ENCODE measurements around the gene ZNF407. TPM values are rescaled to one million over a fixed set of nuclear protein-coding genes. Genes with fewer than 3 reads are reported as not detected.
"Not testable (repeated sequence)": the region's sequence is repeated elsewhere in the genome, so short reads cannot be mapped to it uniquely, and the experiment has no call there.

The ZNF407 gene, protein sequence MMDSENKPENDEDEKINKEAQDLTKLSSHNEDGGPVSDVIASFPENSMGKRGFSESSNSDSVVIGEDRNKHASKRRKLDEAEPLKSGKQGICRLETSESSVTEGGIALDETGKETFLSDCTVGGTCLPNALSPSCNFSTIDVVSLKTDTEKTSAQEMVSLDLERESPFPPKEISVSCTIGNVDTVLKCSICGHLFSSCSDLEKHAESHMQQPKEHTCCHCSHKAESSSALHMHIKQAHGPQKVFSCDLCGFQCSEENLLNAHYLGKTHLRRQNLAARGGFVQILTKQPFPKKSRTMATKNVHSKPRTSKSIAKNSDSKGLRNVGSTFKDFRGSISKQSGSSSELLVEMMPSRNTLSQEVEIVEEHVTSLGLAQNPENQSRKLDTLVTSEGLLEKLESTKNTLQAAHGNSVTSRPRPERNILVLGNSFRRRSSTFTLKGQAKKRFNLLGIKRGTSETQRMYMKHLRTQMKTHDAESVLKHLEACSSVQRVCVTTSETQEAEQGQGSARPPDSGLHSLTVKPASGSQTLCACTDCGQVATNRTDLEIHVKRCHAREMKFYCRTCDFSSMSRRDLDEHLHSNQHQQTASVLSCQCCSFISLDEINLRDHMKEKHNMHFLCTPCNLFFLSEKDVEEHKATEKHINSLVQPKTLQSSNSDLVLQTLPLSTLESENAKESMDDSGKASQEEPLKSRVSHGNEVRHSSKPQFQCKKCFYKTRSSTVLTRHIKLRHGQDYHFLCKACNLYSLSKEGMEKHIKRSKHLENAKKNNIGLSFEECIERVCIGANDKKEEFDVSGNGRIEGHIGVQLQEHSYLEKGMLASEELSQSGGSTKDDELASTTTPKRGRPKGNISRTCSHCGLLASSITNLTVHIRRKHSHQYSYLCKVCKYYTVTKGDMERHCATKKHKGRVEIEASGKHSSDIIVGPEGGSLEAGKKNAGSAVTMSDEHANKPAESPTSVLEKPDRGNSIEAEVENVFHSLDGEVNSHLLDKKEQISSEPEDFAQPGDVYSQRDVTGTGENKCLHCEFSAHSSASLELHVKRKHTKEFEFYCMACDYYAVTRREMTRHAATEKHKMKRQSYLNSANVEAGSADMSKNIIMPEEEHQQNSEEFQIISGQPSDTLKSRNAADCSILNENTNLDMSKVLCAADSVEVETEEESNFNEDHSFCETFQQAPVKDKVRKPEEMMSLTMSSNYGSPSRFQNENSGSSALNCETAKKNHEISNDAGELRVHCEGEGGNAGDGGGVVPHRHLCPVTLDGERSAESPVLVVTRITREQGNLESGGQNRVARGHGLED (N-terminal part only)
- 7.0 and 7.2 TPM in 2 replicates for total RNA-seq
- 2.6 TPM for polyA plus RNA-seq (2012)

DNA sequence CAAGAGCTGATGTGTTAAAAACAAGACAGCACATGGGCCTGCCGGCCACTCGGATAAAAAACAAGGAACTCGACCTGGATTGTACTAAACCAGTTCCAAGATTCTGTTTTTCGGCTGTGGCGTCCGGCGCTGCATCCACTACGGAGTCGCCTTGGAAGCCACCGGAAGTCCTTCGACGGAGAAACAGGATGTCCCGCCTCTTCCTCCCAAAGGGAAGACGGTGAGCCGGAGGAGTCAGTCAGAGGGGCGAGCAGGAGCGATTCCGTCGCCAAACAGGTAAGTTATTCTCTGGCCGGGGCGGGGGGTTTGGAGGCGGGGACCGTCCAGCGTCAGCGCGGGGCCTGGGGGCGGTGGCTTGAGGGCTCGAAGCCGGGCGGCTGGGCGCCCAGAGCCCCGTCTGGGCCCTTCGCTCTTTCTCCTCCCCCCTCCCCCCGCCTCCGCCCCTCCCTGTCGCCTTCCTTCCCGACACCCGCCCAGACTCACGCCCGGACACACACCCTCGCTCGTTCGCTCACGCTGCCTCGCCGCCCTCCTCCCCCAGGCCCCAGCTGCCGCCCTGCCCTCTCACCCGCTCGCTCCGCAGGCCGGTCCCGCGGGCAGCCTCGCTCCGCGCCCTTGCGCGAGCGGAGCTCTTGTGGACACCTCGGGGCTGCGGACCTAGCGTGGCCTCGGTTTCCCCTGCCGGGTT, at the start of gene ZNF407:
Gene ZNF407, plus strand, starts transcription at position 209 of the 688 bp plus-strand sequence. CDS start 33,150 bp downstream, outside the sequence.
- peak; percentile 96 for DNase-seq (ENCODE audit: low read depth)

DNA sequence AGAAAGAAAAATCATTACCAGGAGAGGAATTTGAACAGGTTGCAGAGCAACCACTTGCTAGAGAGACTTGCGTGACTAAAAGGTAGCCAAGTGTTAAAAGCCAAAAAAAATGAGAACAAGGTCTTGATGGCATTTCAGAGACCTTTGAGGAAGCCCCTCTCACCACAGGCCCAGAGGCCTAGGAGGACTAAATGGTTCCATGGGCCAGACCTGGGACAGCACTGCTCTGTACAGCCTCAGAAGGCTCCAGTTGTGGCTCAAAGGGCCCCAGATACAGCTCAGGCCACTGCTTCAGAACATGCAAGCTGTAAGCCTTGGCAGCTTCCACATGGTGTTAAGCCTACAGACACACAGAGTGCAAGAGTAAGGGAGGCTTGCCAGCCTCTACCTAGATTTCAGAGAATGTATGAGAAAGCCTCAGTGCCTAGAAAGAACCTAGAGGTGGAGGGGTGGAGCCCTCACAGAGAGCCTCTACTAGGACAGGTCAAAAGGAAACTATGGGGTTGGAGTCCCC, 48.0 kb upstream of the ZNF407 start:
- no peak for DNase-seq (ENCODE audit: low read depth)

DNA sequence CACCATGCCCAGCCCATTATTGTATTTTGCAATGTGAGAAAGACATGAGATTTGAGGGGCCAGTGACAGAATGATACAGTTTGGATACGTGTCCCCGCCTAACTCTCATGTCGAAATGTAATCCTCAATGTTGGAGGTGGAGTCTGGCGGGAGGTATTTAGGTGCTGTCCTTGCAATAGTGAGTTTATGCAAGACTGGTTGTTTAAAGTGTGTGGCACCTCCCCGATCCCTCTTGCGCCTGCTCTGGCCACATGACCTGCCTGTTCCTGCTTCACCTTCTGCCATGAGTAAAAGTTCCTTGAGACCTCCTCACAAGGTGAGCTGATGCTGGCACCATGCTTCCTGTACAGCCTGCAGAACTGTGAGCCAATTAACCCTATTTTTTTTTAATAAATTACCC, 46.8 kb upstream of the ZNF407 start:
- DNase-seq (ENCODE audit: low read depth) = no peak

DNA sequence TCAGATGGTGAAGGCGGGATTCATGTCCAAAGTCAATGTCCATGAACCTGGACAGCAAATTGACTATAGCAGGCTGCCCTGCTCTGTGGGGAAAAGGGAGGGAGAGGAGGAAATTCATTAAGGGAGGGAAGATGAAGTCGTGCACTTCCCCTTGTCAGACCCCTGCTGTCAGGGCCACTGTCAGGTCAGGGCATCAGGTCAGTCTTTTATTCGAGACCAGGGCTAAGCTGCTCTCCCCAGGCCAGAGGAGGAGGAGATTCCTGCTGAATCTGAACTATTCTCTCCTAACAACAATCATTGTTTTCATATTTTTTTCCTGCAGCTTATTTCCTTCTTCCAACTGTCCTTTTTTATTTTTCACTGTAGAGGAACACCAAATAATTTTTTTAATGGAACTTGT, 46.2 kb upstream of the ZNF407 start:
- DNase-seq (ENCODE audit: low read depth) = no peak

DNA sequence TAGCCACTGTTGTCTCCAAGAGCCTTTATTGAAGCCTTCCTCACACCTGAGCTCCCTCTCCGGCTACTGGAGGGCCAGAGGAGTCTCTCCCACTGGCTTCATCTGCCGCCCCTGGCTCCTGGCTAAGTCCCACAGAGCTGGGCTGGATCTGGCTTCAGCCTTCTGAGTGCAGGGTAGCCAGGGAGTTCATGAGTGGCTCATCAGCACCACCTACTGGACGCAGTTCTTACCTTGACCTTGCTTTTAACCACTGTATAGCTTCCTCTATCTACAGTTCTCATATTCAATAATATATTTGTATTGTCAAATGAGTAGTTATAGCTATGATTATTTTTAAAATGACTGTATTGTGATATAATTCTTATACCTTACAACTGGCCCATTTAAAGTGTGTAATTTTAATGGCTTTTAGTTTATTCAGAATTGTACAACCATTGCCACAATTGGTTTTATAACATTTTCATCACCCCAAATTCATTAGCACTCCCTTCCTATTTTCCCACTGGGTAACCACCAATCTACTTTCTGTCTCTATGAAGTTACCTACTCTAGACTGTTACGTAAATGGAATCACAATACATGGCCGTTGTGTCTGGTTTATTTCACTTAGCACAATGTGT, 45.6 kb upstream of the ZNF407 start:
- DNase-seq (ENCODE audit: low read depth) = peak; percentile 85

DNA sequence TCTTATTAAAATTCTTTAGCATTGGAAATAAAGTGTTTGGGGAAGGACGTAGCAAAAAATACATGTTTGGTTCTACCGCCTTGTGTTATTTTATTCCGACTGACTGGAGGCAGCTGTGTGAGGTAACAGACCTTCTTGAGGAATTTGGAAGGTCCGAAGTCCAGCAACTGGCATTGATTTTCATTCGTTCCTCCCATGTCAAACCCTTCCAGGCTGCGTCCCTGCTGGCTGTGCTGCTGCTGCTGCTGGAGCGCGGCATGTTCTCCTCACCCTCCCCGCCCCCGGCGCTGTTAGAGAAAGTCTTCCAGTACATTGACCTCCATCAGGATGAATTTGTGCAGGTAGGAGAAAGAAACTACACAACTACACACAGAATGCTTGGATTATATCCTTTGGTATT, 41.5 kb upstream of the ZNF407 start:
- DNase-seq (ENCODE audit: low read depth) = no peak

DNA sequence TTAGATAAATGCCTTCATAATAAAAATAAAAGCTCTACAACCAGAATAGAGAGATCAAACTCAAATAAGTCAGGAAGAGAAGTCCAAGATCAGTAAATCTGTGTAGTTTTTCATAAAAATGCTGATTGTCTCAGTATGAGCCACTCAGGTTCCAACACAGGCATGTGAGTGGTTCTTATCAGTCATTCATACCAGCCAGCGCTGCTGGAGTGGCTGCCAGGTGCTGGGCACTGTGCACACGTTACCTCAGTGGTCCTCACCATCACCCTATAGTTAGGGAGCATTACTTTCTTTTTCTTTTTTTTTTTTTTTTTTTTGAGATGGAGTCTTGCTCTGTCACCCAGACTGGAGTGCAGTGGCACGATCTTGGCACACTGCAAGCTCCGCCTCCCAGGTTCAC, 39.6 kb upstream of the ZNF407 start:
- no peak for DNase-seq (ENCODE audit: low read depth)

DNA sequence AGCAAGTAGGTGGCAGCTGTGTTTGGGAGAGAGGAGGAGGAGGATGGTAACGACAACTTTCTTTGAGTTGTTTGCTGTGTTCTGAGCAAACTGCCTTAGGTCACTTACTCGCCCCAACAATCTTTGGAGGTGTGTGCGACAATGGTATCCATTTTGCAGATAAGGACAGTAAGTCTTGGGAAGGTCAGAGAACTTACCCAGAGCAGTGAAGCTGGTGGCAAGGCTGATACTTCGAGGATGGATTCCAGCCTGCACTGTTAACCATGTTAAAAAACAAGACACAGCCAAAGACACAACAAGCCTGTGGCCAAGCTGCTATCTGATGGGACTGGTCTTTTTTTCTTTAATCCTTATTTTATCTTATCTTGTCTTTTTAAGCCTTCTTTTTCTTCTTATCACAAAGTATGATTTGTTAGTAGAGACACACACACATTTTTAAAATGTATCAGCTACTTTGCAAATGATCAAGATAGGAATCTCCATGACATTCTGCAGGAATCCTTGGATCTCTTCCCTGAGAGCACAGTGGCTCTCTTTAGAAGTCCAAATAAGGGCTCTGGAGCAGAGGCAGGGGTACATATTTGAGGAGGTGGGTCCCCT, 35.4 kb upstream of the ZNF407 start:
- no peak for DNase-seq (ENCODE audit: low read depth)

DNA sequence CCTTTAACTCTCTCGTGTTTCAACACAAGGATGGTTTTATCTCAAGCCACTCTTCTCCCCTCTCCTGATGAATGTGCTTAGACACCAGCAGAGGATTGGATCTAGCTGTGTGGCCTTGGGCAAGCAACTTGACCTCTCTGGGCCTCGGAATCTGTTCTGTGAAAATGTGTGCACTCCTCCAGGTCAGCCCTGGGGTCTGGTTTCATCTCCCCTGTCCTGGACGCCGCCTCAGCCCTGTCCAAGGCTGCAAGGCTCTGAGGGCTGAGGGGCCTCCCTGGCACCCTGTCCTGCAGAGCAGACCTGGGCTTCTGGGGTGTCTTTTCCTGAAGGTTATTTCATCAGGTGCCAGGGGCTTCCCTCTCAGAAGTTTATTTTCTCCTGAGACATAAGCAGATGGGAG, 34.9 kb upstream of the ZNF407 start:
- no peak for DNase-seq (ENCODE audit: low read depth)

DNA sequence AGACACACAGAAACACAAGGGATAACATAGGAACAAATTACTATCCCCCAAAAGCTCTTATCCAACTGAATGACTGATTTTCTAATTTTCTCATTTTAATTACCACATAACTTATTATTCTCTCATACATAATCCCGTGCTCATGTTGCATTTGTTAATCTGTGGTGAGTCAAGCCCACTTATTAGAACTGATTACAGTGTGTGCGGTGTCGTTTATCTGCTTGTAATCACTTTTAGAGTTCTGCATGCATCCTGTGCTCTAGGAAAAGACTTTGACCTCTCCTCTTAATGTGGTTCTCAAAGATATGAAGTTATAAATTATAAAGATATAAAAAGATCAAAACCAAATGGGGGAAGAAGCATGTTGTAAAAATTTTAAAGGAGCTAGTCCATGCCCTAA, 33.7 kb upstream of the ZNF407 start:
- no peak for DNase-seq (ENCODE audit: low read depth)

DNA sequence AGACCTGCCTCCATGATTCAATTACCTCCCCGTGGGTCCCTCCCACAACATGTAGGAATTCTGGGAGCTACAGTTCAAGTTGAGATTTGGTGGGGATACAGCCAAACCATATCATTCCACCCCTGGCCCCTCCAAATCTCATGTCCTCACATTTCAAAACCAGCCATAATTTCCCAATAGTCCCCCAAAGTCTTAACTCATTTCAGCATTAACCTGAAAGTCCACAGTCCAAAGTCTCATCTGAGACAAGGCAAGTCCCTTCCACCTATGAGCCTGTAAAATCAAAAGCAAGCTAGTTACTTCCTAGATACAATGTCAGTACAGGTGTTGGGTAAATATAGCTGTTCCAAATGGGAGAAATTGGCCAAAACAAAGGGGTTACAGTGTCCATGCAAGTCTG, 32.5 kb upstream of the ZNF407 start:
- not testable (repeated sequence) for DNase-seq (ENCODE audit: low read depth)

DNA sequence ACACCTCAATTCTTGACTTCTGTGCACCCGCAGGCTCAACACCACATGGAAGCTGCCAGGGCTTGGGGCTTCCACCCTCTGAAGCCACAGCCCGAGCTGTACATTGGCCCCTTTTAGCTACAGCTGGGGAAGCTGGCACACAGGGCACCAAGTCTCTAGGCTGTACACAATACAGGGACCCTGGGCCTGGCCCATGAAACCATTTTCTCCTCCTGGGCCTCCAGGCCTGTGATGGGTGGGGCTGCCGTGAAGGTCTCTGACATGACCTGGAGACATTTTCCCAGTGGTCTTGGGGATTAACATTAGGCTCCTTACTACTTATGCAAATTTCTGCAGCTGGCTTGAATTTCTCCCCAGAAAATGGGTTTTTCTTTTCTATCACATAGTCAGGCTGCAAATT, 31.7 kb upstream of the ZNF407 start:
- DNase-seq (ENCODE audit: low read depth) = not testable (repeated sequence)

DNA sequence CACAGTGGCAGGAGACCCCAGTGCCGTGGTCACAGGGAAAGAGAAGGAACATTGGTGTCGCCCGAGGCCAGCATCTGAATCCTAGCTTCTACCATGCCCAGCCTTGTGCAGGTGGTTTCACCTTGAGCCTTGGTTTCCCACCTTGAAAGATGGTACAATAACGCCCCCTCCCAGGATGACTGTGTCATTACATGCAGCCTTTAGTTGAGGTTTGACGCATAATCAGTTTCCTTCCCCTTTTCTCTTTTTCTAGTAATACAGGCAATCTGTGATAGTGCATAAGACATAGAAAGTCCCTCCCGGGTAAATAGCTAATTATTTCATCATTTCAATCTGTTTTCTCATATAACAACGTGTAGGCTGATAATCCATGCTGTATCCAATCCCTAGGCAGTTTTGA, 29.8 kb upstream of the ZNF407 start:
- no peak for DNase-seq (ENCODE audit: low read depth)

DNA sequence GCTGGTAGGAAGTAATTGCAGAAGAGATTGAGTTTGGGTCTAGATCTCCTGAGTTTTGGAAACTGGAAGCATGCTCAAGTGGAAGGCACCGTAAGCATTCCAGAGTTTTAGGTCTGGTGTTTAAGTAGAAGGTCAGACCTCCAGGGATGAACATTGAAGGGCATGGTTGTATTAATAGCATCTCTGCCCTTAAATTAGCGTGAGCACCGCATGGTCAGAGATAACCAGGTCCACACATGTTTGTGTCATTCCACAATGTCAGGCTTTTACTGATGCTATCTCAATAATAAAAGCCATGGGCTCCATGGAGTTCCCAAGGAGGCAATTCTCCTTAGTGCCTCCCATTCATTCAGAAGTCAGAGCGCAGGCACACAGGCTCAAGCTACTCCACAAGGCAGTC, 28.3 kb upstream of the ZNF407 start:
- no peak for DNase-seq (ENCODE audit: low read depth)

DNA sequence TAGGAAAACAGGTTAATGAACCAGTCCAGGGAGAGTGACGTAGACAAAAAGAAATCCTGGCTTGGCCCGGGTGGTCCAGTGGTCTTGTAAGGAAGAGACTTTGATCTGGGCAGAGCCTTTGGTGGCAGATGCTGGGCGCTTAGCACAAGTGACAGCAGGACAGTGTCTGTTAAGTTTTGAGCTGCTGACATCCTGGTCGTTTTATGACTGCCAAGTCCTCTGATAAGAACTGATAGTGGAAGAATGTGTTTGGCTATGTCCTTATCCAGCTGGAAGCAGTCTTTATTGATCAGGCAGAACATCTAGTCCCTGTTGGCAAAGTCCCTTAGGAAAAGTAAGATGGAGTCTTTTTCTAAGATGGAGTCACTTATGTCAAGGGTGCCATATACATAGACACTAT, 27.4 kb upstream of the ZNF407 start:
- DNase-seq (ENCODE audit: low read depth) = no peak

DNA sequence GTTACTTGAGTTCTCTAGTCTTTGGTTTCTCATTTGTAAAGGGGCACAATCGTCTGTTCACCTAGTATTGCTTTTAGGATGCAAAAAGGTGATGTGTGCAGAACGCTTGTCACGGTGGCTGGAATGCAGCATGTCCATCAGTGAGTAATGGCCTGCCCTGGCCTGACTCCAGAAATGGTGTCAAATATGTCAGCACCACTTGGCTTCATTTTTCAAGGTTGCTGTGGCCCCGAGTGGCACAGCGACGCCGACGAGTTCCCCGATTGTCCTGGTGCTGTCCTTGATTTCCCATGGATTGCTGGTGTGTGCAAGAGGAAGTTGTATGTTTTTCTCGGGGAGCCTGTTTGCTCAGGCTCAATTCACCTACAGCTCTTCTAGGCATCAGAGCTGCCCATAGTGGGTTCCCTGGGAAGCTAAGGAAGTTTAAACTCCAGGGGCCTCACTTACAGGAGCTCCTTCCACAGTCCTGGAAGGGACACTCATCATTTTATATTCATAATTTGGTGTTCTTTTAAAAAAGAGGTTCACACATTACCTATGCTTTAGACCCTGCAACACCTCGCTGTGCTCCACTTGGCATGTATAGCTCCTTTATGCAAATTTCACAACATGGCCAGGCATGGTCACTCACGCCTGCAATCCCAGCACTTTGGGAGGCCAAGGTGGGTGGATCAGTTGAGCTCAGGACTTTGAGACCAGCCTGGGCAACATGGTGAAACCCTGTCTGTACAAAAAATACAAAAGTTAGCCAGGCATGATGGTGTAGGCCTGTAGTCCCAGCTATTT, 25.6 kb upstream of the ZNF407 start:
- DNase-seq (ENCODE audit: low read depth) = no peak

DNA sequence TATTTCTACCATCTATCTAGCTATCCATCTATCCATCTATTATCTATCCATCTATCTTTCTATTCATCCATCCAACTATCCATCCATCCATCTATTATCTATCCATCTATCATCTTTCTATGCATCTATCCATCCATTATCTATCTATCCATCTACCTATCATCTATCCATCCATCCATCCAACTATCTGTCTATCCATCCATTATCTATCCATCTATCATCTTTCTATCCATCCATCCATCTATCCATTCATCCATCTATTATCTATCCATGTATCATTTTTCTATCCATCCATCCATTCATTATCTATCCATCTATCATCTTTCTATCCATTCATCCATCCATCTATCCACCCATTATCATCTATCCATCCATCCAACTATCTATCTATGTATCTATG, 24.6 kb upstream of the ZNF407 start:
- DNase-seq (ENCODE audit: low read depth) = no peak

DNA sequence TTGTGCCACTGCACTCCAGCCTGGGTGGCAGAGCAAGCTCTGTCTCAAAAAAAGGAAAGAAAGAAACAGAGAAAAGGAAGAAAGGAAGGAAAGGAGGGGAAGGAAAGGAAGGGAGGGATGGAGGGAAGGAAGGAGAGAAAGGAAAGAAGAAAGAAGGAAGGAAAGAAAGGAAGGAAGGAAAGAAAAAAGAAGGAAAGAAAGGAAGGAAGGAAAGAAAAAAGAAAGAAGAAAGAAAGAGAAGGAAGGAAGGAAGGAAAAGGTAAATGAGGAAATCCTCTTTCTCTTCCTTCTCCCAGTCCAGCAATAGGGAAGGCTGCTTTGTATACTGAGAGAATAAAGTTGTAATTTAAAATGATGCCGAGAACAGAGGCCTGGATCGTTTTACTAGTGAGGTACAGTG, 22.8 kb upstream of the ZNF407 start:
- DNase-seq (ENCODE audit: low read depth) = no peak

DNA sequence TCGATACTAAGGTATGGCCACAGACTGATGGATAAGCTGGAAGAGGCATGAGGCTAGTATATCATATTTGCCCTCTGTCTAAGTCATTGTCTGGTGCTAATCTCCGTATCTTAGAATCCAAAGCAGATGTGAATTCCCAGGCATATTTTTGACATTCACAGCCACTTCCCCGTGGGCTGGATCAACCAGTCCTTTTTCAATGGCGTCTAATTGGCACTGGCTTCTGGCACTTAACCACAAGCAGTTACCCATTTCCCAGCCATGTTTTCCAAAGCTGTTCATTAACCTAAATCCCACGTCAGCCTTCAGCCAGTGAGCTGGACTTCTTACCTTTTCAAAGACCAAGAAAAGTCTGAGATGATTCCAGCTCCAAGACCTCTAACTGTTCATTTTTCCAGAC, 20.7 kb upstream of the ZNF407 start:
- DNase-seq (ENCODE audit: low read depth) = no peak

All from myocyte (in vitro differentiated cells).